H1 (cell line): Measurements from ENCODE around the gene ADCY9. TPM values are rescaled to one million over a fixed set of nuclear protein-coding genes. Genes with fewer than 3 reads are reported as not detected.

Experiments
- CTCF ChIA-PET: fragments of 300-600 bp; sonication (Branson Sonifier 250); formaldehyde crosslinking; loops from one replicate; lab custom pipeline; 2021; ENCODE audit not compliant: partially characterized antibody; lab: Charles Lee
- POLR2A ChIA-PET: fragments of 300-600 bp; sonication (Branson Sonifier 250); formaldehyde crosslinking; loops from one replicate; lab custom pipeline; 2021; ENCODE audit warnings: inconsistent platforms; ENCODE audit not compliant: partially characterized antibody; lab: Charles Lee
- DNase-seq, 2 experiments: peaks; one replicate each; pipeline versions ENCODE4 v3.0.0 to v3.0.0-alpha.2; 2010 to 2022; ENCODE audit warnings: low spot score in 2 of 2, low read depth in 1 of 2, mixed read lengths in 1 of 2
- FAIRE-seq: peaks from 2 replicates; lab custom pipeline; 2011; peaks lifted over from hg19 to GRCh38; lab: Jason Lieb, UNC
- H2AFZ ChIP-seq: 2 replicates; pipeline ENCODE4 v1.8.1; 2012; ENCODE audit warnings: low read length, inconsistent platforms
- H2AK5ac ChIP-seq: 2 replicates; pipeline ENCODE4 v1.6.1; 2013; ENCODE audit warnings: low read depth, low read length
- H2BK120ac ChIP-seq: replicated peaks from 2 replicates; pipeline ENCODE3; 2013; ENCODE audit warnings: low read depth, low read length, inconsistent platforms
- H2BK12ac ChIP-seq: 2 replicates; pipeline ENCODE4 v1.6.1; 2013; ENCODE audit warnings: low read depth, low read length
- H2BK15ac ChIP-seq: 2 replicates; pipeline ENCODE4 v1.6.1; 2013; ENCODE audit warnings: low read length
- H2BK20ac ChIP-seq: 2 replicates; pipeline ENCODE4 v1.6.1; 2013; ENCODE audit warnings: low read length
- H2BK5ac ChIP-seq: 2 replicates; pipeline ENCODE4 v1.6.1; 2013; ENCODE audit warnings: low read depth, low read length
- H3K14ac ChIP-seq: 2 replicates; pipeline ENCODE4 v1.6.1; 2013; ENCODE audit warnings: inconsistent platforms; ENCODE audit not compliant: insufficient read length
- H3K18ac ChIP-seq: 2 replicates; pipeline ENCODE4 v1.6.1; 2013; ENCODE audit warnings: low read length; ENCODE audit errors: extremely low read depth
- H3K23ac ChIP-seq: 2 replicates; pipeline ENCODE4 v1.6.1; 2013; ENCODE audit warnings: inconsistent platforms; ENCODE audit not compliant: insufficient read length
- H3K23me2 ChIP-seq: 2 replicates; pipeline ENCODE4 v1.6.1; 2013; ENCODE audit warnings: low read depth, low read length
- H3K27ac ChIP-seq: 2 replicates; pipeline ENCODE4 v1.6.1; 2011; ENCODE audit warnings: low read depth, low read length, inconsistent platforms
- H3K27me3 ChIP-seq, 4 experiments: replicated peaks in 1 of 4; 1 replicate in 1 of 4; 2 replicates in 3 of 4; pipeline versions ENCODE4 v1.6.1 to v1.8.1; 2011 to 2013; ENCODE audit warnings: low read length in 3 of 4, mild to moderate bottlenecking in 3 of 4, inconsistent platforms in 2 of 4, mixed read lengths in 2 of 4, moderate library complexity in 1 of 4; ENCODE audit not compliant: control insufficient read depth in 3 of 4, insufficient read depth in 3 of 4; ENCODE audit errors: extremely low read depth in 1 of 4
- H3K36me3 ChIP-seq, 4 experiments: 2 replicates each; pipeline versions ENCODE4 v1.6.1 to v1.8.1; 2011 to 2013; ENCODE audit warnings: mild to moderate bottlenecking in 4 of 4, low read length in 3 of 4, moderate library complexity in 2 of 4, control low read depth in 1 of 4, inconsistent platforms in 1 of 4; ENCODE audit not compliant: insufficient read depth in 4 of 4, control insufficient read depth in 2 of 4
- H3K4ac ChIP-seq: replicated peaks from 2 replicates; pipeline ENCODE3; 2013; ENCODE audit warnings: low read length, low read depth, mixed read lengths, inconsistent platforms; ENCODE audit not compliant: insufficient read length
- H3K4me1 ChIP-seq, 4 experiments: replicated peaks in 1 of 4; 1 replicate in 1 of 4; 2 replicates in 3 of 4; pipeline versions ENCODE4 v1.6.1 to v1.8.1; 2011 to 2013; ENCODE audit warnings: low read length in 3 of 4, inconsistent platforms in 2 of 4, mixed read lengths in 1 of 4; ENCODE audit not compliant: insufficient read depth in 4 of 4, control insufficient read depth in 3 of 4
- H3K4me2 ChIP-seq, 2 experiments: 2 replicates each; pipeline versions ENCODE4 v1.6.1 to v1.8.1; 2011 to 2013; ENCODE audit warnings: low read depth in 2 of 2, low read length in 2 of 2, control low read depth in 1 of 2, inconsistent platforms in 1 of 2, mild to moderate bottlenecking in 1 of 2; ENCODE audit not compliant: insufficient read depth in 1 of 2
- H3K4me3 ChIP-seq, 4 experiments: fragments of 200-600, 300-600 bp in 1 of 4; sonication (generic), shearing (Covaris generic), sonication (Bioruptor Twin) in 1 of 4; 2 replicates each; pipeline versions ENCODE4 v1.5.1 to v1.8.1; 2011 to 2016; ENCODE audit warnings: low read length in 4 of 4, low read depth in 3 of 4, control low read depth in 2 of 4, inconsistent platforms in 2 of 4, mild to moderate bottlenecking in 2 of 4, mixed read lengths in 1 of 4, moderate library complexity in 1 of 4; ENCODE audit not compliant: insufficient read depth in 2 of 4; ENCODE audit errors: extremely low read depth in 1 of 4
- H3K56ac ChIP-seq: replicated peaks from 2 replicates; pipeline ENCODE3; 2013; ENCODE audit warnings: low read depth, mild to moderate bottlenecking, mixed read lengths, low read length, inconsistent platforms; ENCODE audit not compliant: insufficient read length
- H3K79me1 ChIP-seq: 2 replicates; pipeline ENCODE4 v1.6.1; 2013; ENCODE audit warnings: low read depth, low read length, control low read depth
- H3K79me2 ChIP-seq, 2 experiments: 2 replicates each; pipeline versions ENCODE4 v1.6.1 to v1.8.1; 2012 to 2013; ENCODE audit warnings: low read length in 2 of 2, mild to moderate bottlenecking in 2 of 2, inconsistent platforms in 1 of 2; ENCODE audit not compliant: insufficient read depth in 2 of 2, control insufficient read depth in 1 of 2
- H3K9ac ChIP-seq, 4 experiments: replicated peaks in 1 of 4; 1 replicate in 1 of 4; 2 replicates in 3 of 4; pipeline versions ENCODE4 v1.6.1 to v1.8.1; 2011 to 2013; ENCODE audit warnings: low read depth in 3 of 4, low read length in 3 of 4, control low read depth in 2 of 4, mild to moderate bottlenecking in 2 of 4, moderate library complexity in 2 of 4, inconsistent platforms in 1 of 4; ENCODE audit errors: extremely low read depth in 1 of 4
- H3K9me3 ChIP-seq, 2 experiments: 2 replicates each; pipeline versions ENCODE4 v1.6.1 to v1.8.1; 2012 to 2013; ENCODE audit warnings: mild to moderate bottlenecking in 2 of 2, moderate library complexity in 2 of 2, control low read depth in 1 of 2, inconsistent platforms in 1 of 2, low read depth in 1 of 2, low read length in 1 of 2, mixed read lengths in 1 of 2; ENCODE audit not compliant: insufficient read depth in 2 of 2
- H4K20me1 ChIP-seq, 2 experiments: replicated peaks in 1 of 2; 2 replicates each; pipeline versions ENCODE3 to v1.8.1; 2011 to 2013; ENCODE audit warnings: inconsistent platforms in 2 of 2, low read length in 2 of 2, mild to moderate bottlenecking in 1 of 2; ENCODE audit not compliant: insufficient read depth in 2 of 2, control insufficient read depth in 1 of 2
- H4K5ac ChIP-seq: 2 replicates; pipeline ENCODE4 v1.6.1; 2013; ENCODE audit warnings: low read length, low read depth, mixed read lengths, inconsistent platforms; ENCODE audit not compliant: insufficient read length
- H4K8ac ChIP-seq: 2 replicates; pipeline ENCODE4 v1.8.0; 2013; ENCODE audit warnings: mild to moderate bottlenecking, moderate library complexity, low read length, inconsistent platforms; ENCODE audit not compliant: insufficient read depth; ENCODE audit errors: extremely low read depth
- H4K91ac ChIP-seq: replicated peaks from 2 replicates; pipeline ENCODE3; 2013; ENCODE audit warnings: low read length, mixed read lengths, inconsistent platforms; ENCODE audit not compliant: insufficient read length
- MAX ChIP-seq: IDR thresholded peaks from 2 replicates; pipeline ENCODE4 v1.6.1; 2012; ENCODE audit warnings: inconsistent platforms
- WGBS, 2 experiments: shearing (Covaris generic) in 1 of 2; methylation state at CpG; one replicate each; pipeline versions ENCODE4 v1.1.6 to v1.1.7; 2013 to 2015; ENCODE audit warnings: low lambda C conversion rate in 2 of 2, mixed read lengths in 2 of 2, inconsistent platforms in 1 of 2, low coverage in 1 of 2, missing lambda C conversion rate in 1 of 2; ENCODE audit not compliant: insufficient replicate concordance in 2 of 2, insufficient coverage in 1 of 2, insufficient read length in 1 of 2; ENCODE audit errors: extremely low coverage in 1 of 2, missing lambda C conversion rate in 1 of 2; 5-methylcytosine and 5-hydroxymethylcytosine counted together
- polyA plus RNA-seq, 7 experiments: library from polyadenylated mRNA; depleted of rRNA in 3 of 7; stranded (reverse) in 5 of 7; unstranded in 2 of 7; fragments of >200 nt in 5 of 7; fragments of 200-250 nt in 2 of 7; gene quantifications; 1 replicate in 5 of 7; 2 replicates in 1 of 7; 4 replicates in 1 of 7; pipeline versions ENCODE4 v1.2.1 to v1.2.3, GENCODE V29; 2011 to 2013; ENCODE audit warnings: missing spikeins in 2 of 7, mixed read lengths in 2 of 7
- total RNA-seq: library from RNA; stranded (reverse); fragmentation: NEBNext Ultra II Directional; extraction: Animal tissue kit (Norgen Biotek cat#: 25700); gene quantifications from 2 replicates; pipeline ENCODE4 v1.2.1, GENCODE V29; 2021

Gene ADCY9
- total and polyA plus RNA-seq, 2 of the 8 experiments (the other 6 are each of a cell fraction or from before 2014, with no cell fraction given) = 5.4 to 13.1 TPM

GRCh38 chr16:3950343-3951193, 165.7 kb downstream of the ADCY9 start:
- Histone ChIP-seq H3K4ac (no peak overlapping the region), H3K4me2 (no peak overlapping the region), H3K79me1 (no peaks in the 10 kb centered on the region), H3K79me2 (no peaks in the 10 kb centered on the region), H2BK12ac (0 out of 2 replicates have a peak overlapping the region, but pooled peaks have one; percentile 9), H4K5ac (no peak overlapping the region), H3K36me3 (no peaks in the 10 kb centered on the region), H3K9ac (no peak overlapping the region), H3K23me2 (no peaks in the 10 kb centered on the region), H2AK5ac (no peak overlapping the region), H2BK120ac (no peak overlapping the region), H4K91ac (no peak overlapping the region), H3K4me1 (no peaks in the 10 kb centered on the region), H2BK20ac (no peak overlapping the region), H4K20me1 (no peaks in the 10 kb centered on the region), H3K4me3 (no peak overlapping the region), H2AFZ (no peak overlapping the region), H2BK15ac (no peak overlapping the region), H3K18ac (no peak overlapping the region), H3K23ac (no peak overlapping the region), H3K56ac (no peak overlapping the region), H3K27ac (no peak overlapping the region), H3K14ac (no peak overlapping the region), H4K8ac (no peak overlapping the region), H3K9me3 (no peaks in the 10 kb centered on the region), H2BK5ac (no peak overlapping the region), H3K27me3 (no peaks in the 10 kb centered on the region)
- WGBS, 2 experiments = 91% methylated on average over 32 of the region's 32 CpGs; no CpG with 5 or more reads in 1 of the 2 experiments
- ChIA-PET POLR2A (no interaction called here), CTCF (interaction anchor here (0.7 kb wide), 1 partner anchor 11 kb away, joined by 3 read pairs; no protein-coding TSS in a partner anchor)
- DNase-seq (no peak), FAIRE-seq (no peak)
- TF ChIP-seq MAX = no peak
